DMS153 (cell line): Measurements from ENCODE around the gene CCNG2.
"Not testable (repeated sequence)": the region's sequence is repeated elsewhere in the genome, so short reads cannot be mapped to it uniquely, and the experiment has no call there.

ENCODE experiments used
- DNase-seq: peaks from one replicate; lab custom pipeline; 2025; lab: John Stamatoyannopoulos, UW

The CCNG2 gene

GRCh38 chr4:77156912-77157858, at the start of gene CCNG2:
CCNG2 (plus strand) TSS chr4:77157207; CDS start chr4:77158533, 1,326 bp downstream.
- DNase-seq: peak; percentile 94

GRCh38 chr4:77110730-77111129, 46.3 kb upstream of the CCNG2 start:
- DNase-seq: no peak

- DNase-seq: no peak
These were observed 43.9 kb upstream of the CCNG2 start for GRCh38 chr4:77113069-77113468.

- DNase-seq: no peak
These were observed 39.3 kb upstream of the CCNG2 start for GRCh38 chr4:77117721-77118120.

- DNase-seq: no peak
These were observed 36.0 kb upstream of the CCNG2 start for GRCh38 chr4:77120886-77121508.

- DNase-seq: no peak
These were observed 35.2 kb upstream of the CCNG2 start for GRCh38 chr4:77121736-77122240.

- DNase-seq: no peak
These were observed 34.4 kb upstream of the CCNG2 start for GRCh38 chr4:77122656-77123055.

GRCh38 chr4:77123411-77123810, 33.6 kb upstream of the CCNG2 start:
- DNase-seq: no peak

- DNase-seq: no peak
These were observed 32.4 kb upstream of the CCNG2 start for GRCh38 chr4:77124576-77124975.

GRCh38 chr4:77125961-77126360, 31.0 kb upstream of the CCNG2 start:
- no peak for DNase-seq

GRCh38 chr4:77126809-77127208, 30.2 kb upstream of the CCNG2 start:
- DNase-seq: no peak

- DNase-seq: no peak
These were observed 29.8 kb upstream of the CCNG2 start for GRCh38 chr4:77127215-77127614.

- DNase-seq: no peak
These were observed 29.0 kb upstream of the CCNG2 start for GRCh38 chr4:77127837-77128621.

- DNase-seq: no peak
These were observed 24.2 kb upstream of the CCNG2 start for GRCh38 chr4:77132652-77133312.

- not testable (repeated sequence) for DNase-seq
These were observed 19.6 kb upstream of the CCNG2 start for GRCh38 chr4:77137448-77137847.

GRCh38 chr4:77141964-77142645, 14.9 kb upstream of the CCNG2 start:
- no peak for DNase-seq

GRCh38 chr4:77142646-77143028, 14.4 kb upstream of the CCNG2 start:
- no peak for DNase-seq

- DNase-seq: no peak
These were observed 13.9 kb upstream of the CCNG2 start for GRCh38 chr4:77143091-77143490.

GRCh38 chr4:77145842-77146185, 11.2 kb upstream of the CCNG2 start:
- DNase-seq: no peak

- no peak for DNase-seq
These were observed 10.6 kb upstream of the CCNG2 start for GRCh38 chr4:77146186-77147078.
